ENCODE measurements around the gene GCGR. TPM values are rescaled to one million over a fixed set of nuclear protein-coding genes. Genes with fewer than 3 reads are reported as not detected.
"Not testable (repeated sequence)": the region's sequence is repeated elsewhere in the genome, so short reads cannot be mapped to it uniquely, and the experiment has no call there.

The GCGR gene
- total RNA-seq, 1 experiment from 2014 or later = not detected

- Histone ChIP-seq H3K4me1 (ENCODE audit: low read length) (peaks cover 31% of the 10 kb centered on the region), H3K36me3 (ENCODE audit: insufficient read depth, low read length) (no peaks in the 10 kb centered on the region), H3K4me3 (ENCODE audit: low read length) (peak overlapping the region; percentile 97), H3K79me2 (ENCODE audit: low read length) (peaks cover 25% of the 10 kb centered on the region), H3K27ac (ENCODE audit: low read length) (peak overlapping the region; percentile 71; the same call in 1 of the 2 replicates), H3K9me2 (replicated peaks; ENCODE audit: insufficient read depth, low read length) (no peaks in the 10 kb centered on the region), H4K20me1 (ENCODE audit: insufficient read depth, low read depth, low read length) (no peaks in the 10 kb centered on the region), H3K9ac (ENCODE audit: low read length) (peak overlapping the region; percentile 92), H3K4me2 (ENCODE audit: low read depth, low read length, poor library complexity, severe bottlenecking) (peak overlapping the region; percentile 94), H3K9me3 (ENCODE audit: low read length) (no peaks in the 10 kb centered on the region), H2AFZ (ENCODE audit: low read length) (no peak overlapping the region), H3K27me3 (ENCODE audit: low read length) (no peaks in the 10 kb centered on the region)
- no peak for DNase-seq
Observed at GRCh38 chr17:81833921-81834830, 30.2 kb downstream of the GCGR start.

GRCh38 chr17:81834831-81835267 lies 30.9 kb downstream of the GCGR start, which contains the start of gene PPP1R27:
Gene PPP1R27, minus strand, starts transcription at chr17:81835050. Its CDS starts 97 bp downstream, at chr17:81834953.
- Histone ChIP-seq H3K4me1 (ENCODE audit: low read length) (peaks cover 35% of the 10 kb centered on the region), H3K27ac (ENCODE audit: low read length) (no peak within 1 kb of the TSS), H2AFZ (ENCODE audit: low read length) (no peak within 1 kb of the TSS), H3K9me3 (ENCODE audit: low read length) (no peaks in the 10 kb centered on the region), H3K4me2 (ENCODE audit: low read depth, low read length, poor library complexity, severe bottlenecking) (peak within 1 kb of the TSS; percentile 94), H3K9me2 (replicated peaks; ENCODE audit: insufficient read depth, low read length) (no peaks in the 10 kb centered on the region), H3K27me3 (ENCODE audit: low read length) (no peaks in the 10 kb centered on the region), H3K9ac (ENCODE audit: low read length) (peak within 1 kb of the TSS; percentile 92), H3K36me3 (ENCODE audit: insufficient read depth, low read length) (no peaks in the 10 kb centered on the region), H4K20me1 (ENCODE audit: insufficient read depth, low read depth, low read length) (no peaks in the 10 kb centered on the region), H3K4me3 (ENCODE audit: low read length) (peak within 1 kb of the TSS; percentile 97), H3K79me2 (ENCODE audit: low read length) (peaks cover 25% of the 10 kb centered on the region)
- DNase-seq = no peak

- Histone ChIP-seq H3K36me3 (ENCODE audit: insufficient read depth, low read length) (no peaks in the 10 kb centered on the region), H3K4me1 (ENCODE audit: low read length) (peaks cover 20% of the 10 kb centered on the region), H3K4me3 (ENCODE audit: low read length) (no peak overlapping the region), H4K20me1 (ENCODE audit: insufficient read depth, low read depth, low read length) (no peaks in the 10 kb centered on the region), H3K27me3 (ENCODE audit: low read length) (no peaks in the 10 kb centered on the region), H3K9me3 (ENCODE audit: low read length) (no peaks in the 10 kb centered on the region), H3K9me2 (replicated peaks; ENCODE audit: insufficient read depth, low read length) (no peaks in the 10 kb centered on the region), H3K4me2 (ENCODE audit: low read depth, low read length, poor library complexity, severe bottlenecking) (no peak overlapping the region), H3K9ac (ENCODE audit: low read length) (no peak overlapping the region), H3K79me2 (ENCODE audit: low read length) (peaks cover 16% of the 10 kb centered on the region), H3K27ac (ENCODE audit: low read length) (no peak overlapping the region), H2AFZ (ENCODE audit: low read length) (no peak overlapping the region)
- DNase-seq = no peak
Observed at GRCh38 chr17:81837641-81838040, 33.7 kb downstream of the GCGR start.

GRCh38 chr17:81838753-81839255 lies 34.9 kb downstream of the GCGR start:
- Histone ChIP-seq H3K27me3 (ENCODE audit: low read length) (no peaks in the 10 kb centered on the region), H3K4me1 (ENCODE audit: low read length) (peaks cover 14% of the 10 kb centered on the region), H3K79me2 (ENCODE audit: low read length) (peaks cover 9% of the 10 kb centered on the region), H3K4me2 (ENCODE audit: low read depth, low read length, poor library complexity, severe bottlenecking) (no peak overlapping the region), H3K9me3 (ENCODE audit: low read length) (no peaks in the 10 kb centered on the region), H3K27ac (ENCODE audit: low read length) (no peak overlapping the region), H2AFZ (ENCODE audit: low read length) (peak overlapping the region; percentile 36; the same call in 1 of the 2 replicates), H3K4me3 (ENCODE audit: low read length) (no peak overlapping the region), H3K9ac (ENCODE audit: low read length) (no peak overlapping the region), H3K9me2 (replicated peaks; ENCODE audit: insufficient read depth, low read length) (no peaks in the 10 kb centered on the region), H4K20me1 (ENCODE audit: insufficient read depth, low read depth, low read length) (no peaks in the 10 kb centered on the region), H3K36me3 (ENCODE audit: insufficient read depth, low read length) (0 out of 2 replicates have a peak, but pooled peaks cover 2% of the 10 kb centered on the region)
- no peak for DNase-seq

GRCh38 chr17:81839301-81839700 lies 35.4 kb downstream of the GCGR start:
- Histone ChIP-seq H3K27me3 (ENCODE audit: low read length) (no peaks in the 10 kb centered on the region), H2AFZ (ENCODE audit: low read length) (peak overlapping the region; percentile 36; the same call in 1 of the 2 replicates), H3K9ac (ENCODE audit: low read length) (no peak overlapping the region), H3K4me2 (ENCODE audit: low read depth, low read length, poor library complexity, severe bottlenecking) (no peak overlapping the region), H3K4me3 (ENCODE audit: low read length) (no peak overlapping the region), H3K27ac (ENCODE audit: low read length) (no peak overlapping the region), H4K20me1 (ENCODE audit: insufficient read depth, low read depth, low read length) (no peaks in the 10 kb centered on the region), H3K9me2 (replicated peaks; ENCODE audit: insufficient read depth, low read length) (no peaks in the 10 kb centered on the region), H3K79me2 (ENCODE audit: low read length) (peaks cover 4% of the 10 kb centered on the region; the same call in 1 of the 2 replicates), H3K36me3 (ENCODE audit: insufficient read depth, low read length) (0 out of 2 replicates have a peak, but pooled peaks cover 2% of the 10 kb centered on the region), H3K4me1 (ENCODE audit: low read length) (peaks cover 9% of the 10 kb centered on the region), H3K9me3 (ENCODE audit: low read length) (no peaks in the 10 kb centered on the region)
- no peak for DNase-seq

- not testable (repeated sequence) for H3K36me3 ChIP-seq (ENCODE audit: insufficient read depth, low read length); H3K27me3 ChIP-seq (ENCODE audit: low read length); DNase-seq; H3K27ac ChIP-seq (ENCODE audit: low read length); H3K79me2 ChIP-seq (ENCODE audit: low read length); H3K9me3 ChIP-seq (ENCODE audit: low read length); H3K4me3 ChIP-seq (ENCODE audit: low read length); H2AFZ ChIP-seq (ENCODE audit: low read length); H4K20me1 ChIP-seq (ENCODE audit: insufficient read depth, low read depth, low read length); H3K4me2 ChIP-seq (ENCODE audit: low read depth, low read length, poor library complexity, severe bottlenecking); H3K9ac ChIP-seq (ENCODE audit: low read length); H3K9me2 ChIP-seq (replicated peaks; ENCODE audit: insufficient read depth, low read length); H3K4me1 ChIP-seq (ENCODE audit: low read length)
Observed at GRCh38 chr17:81840059-81840458, 36.1 kb downstream of the GCGR start.

GRCh38 chr17:81840826-81841778 lies 37.2 kb downstream of the GCGR start:
- no peak overlapping the region for H3K4me3 ChIP-seq (ENCODE audit: low read length)
- H3K4me1 ChIP-seq (ENCODE audit: low read length) = peaks cover 5% of the 10 kb centered on the region
- H3K27me3 ChIP-seq (ENCODE audit: low read length) = no peaks in the 10 kb centered on the region
- no peaks in the 10 kb centered on the region for H3K9me2 ChIP-seq (replicated peaks; ENCODE audit: insufficient read depth, low read length)
- H3K4me2 ChIP-seq (ENCODE audit: low read depth, low read length, poor library complexity, severe bottlenecking) = no peak overlapping the region
- peaks cover 10% of the 10 kb centered on the region; the same call in 1 of the 2 replicates for H3K36me3 ChIP-seq (ENCODE audit: insufficient read depth, low read length)
- no peak overlapping the region for H2AFZ ChIP-seq (ENCODE audit: low read length)
- no peak overlapping the region for H3K9ac ChIP-seq (ENCODE audit: low read length)
- no peak overlapping the region for H3K27ac ChIP-seq (ENCODE audit: low read length)
- no peaks in the 10 kb centered on the region for H4K20me1 ChIP-seq (ENCODE audit: insufficient read depth, low read depth, low read length)
- H3K9me3 ChIP-seq (ENCODE audit: low read length) = no peaks in the 10 kb centered on the region
- no peaks in the 10 kb centered on the region for H3K79me2 ChIP-seq (ENCODE audit: low read length)
- DNase-seq = no peak

Data from Karpas-422 (cell line).